ENCODE data around the gene THAP5. TPM values are rescaled to one million over a fixed set of nuclear protein-coding genes. Genes with fewer than 3 reads are reported as not detected.
A peak's percentile ranks its signal among the peaks of the same experiment; 100 is the strongest.

THAP5 gene
- polyA plus RNA-seq, 3 donors = 3.0 to 10.7 (median 9.9) TPM

DNA sequence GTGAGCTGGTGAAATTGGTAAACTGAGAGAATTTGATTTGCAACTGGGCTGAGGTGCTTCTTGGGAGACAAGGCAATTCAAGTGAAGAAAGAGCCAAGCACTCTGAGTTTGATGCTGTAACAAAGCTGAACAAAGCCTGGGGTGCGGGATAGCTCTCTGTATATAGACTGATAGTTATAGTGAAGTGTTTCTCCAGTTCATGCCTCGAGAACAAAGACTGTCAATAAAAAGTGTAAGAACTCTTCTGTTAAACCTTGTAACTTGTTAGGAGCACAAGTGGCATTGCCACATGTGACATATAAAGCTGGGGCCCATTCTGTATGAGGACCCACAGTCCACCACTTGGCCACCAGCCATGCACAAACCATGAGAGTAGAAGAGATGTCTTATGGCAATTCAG, 32.3 kb downstream of the THAP5 start:
- peaks cover 6 to 16% (median 15%) of the 10 kb centered on the region in 7 donors for H3K9me3 Mint-ChIP-seq
- TF ChIP-seq, protein P1, sequence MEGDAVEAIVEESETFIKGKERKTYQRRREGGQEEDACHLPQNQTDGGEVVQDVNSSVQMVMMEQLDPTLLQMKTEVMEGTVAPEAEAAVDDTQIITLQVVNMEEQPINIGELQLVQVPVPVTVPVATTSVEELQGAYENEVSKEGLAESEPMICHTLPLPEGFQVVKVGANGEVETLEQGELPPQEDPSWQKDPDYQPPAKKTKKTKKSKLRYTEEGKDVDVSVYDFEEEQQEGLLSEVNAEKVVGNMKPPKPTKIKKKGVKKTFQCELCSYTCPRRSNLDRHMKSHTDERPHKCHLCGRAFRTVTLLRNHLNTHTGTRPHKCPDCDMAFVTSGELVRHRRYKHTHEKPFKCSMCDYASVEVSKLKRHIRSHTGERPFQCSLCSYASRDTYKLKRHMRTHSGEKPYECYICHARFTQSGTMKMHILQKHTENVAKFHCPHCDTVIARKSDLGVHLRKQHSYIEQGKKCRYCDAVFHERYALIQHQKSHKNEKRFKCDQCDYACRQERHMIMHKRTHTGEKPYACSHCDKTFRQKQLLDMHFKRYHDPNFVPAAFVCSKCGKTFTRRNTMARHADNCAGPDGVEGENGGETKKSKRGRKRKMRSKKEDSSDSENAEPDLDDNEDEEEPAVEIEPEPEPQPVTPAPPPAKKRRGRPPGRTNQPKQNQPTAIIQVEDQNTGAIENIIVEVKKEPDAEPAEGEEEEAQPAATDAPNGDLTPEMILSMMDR (IDR thresholded peaks at IDR 0.05) = no peak

DNA sequence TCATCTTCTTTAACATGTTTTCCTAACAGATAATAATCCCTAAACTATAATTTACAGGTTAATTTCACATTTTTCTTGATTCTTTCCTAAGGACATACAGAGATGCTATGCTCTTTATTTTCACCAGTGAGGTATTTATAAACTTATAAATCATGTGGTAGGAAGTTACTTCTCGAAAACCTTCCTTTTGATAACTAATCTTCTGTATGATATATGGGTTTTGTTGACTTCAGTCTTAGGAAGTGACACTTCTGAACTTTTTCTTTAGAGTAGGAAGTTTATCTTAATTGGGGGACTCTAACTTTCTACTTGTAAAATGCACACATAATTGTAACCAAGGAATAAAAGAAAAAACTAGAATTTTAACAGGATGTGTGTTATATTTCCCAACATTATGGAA, 33.8 kb downstream of the THAP5 start:
- H3K4me2 ChIP-seq (replicated peaks; ENCODE audit: extremely low read depth, low read length, poor library complexity, severe bottlenecking) = no peak overlapping the region
- no peaks in the 10 kb centered on the region for H3K4me1 ChIP-seq (ENCODE audit: control insufficient read depth in 1 of 2, insufficient read depth in 2 of 2, low read length in 2 of 2)
- H2AFZ ChIP-seq (ENCODE audit: insufficient read depth, low read depth, low read length, poor library complexity, severe bottlenecking) = no peak overlapping the region
- H3K4me3 Mint-ChIP-seq = no peak overlapping the region
- H3K27me3 ChIP-seq (ENCODE audit: control insufficient read depth in 2 of 2, insufficient read depth in 2 of 2, low read length in 2 of 2) = no peaks in the 10 kb centered on the region
- no CpG with 5 or more reads among the region's 1 CpG for WGBS (ENCODE audit: insufficient coverage)
- no peak for DNase-seq
- no peaks in the 10 kb centered on the region for H4K20me1 ChIP-seq (ENCODE audit: insufficient read depth, low read length)
- peaks cover 0 to 2% (median 0%) of the 10 kb centered on the region in 3 donors for H3K27me3 Mint-ChIP-seq (ENCODE audit: low read depth in 3 of 3)
- H3K36me3 ChIP-seq (replicated peaks in 1 of 2; ENCODE audit: control insufficient read depth in 1 of 2, insufficient read depth in 2 of 2, low read length in 2 of 2) = no peaks in the 10 kb centered on the region
- H3K27ac ChIP-seq (ENCODE audit: low read depth in 1 of 2, low read length in 2 of 2) = no peak overlapping the region
- peak overlapping the region in 1 of 7 donors; percentile 18 for H3K27ac Mint-ChIP-seq
- TF ChIP-seq, protein P1 (IDR thresholded peaks at IDR 0.05) = no peak
- no peaks in the 10 kb centered on the region for H3K36me3 Mint-ChIP-seq
- H3K9me3 ChIP-seq (replicated peaks in 1 of 2; ENCODE audit: control insufficient read depth in 1 of 2, insufficient read depth in 1 of 2, low read length in 2 of 2) = peaks cover 9 to 12% of the 10 kb centered on the region in 2 donors
- H3K4me3 ChIP-seq (replicated peaks in 1 of 3; ENCODE audit: low read depth in 2 of 3, low read length in 3 of 3) = no peak overlapping the region
- peaks cover 6 to 16% (median 15%) of the 10 kb centered on the region in 7 donors for H3K9me3 Mint-ChIP-seq
- H3K4me1 Mint-ChIP-seq = peaks cover 6% of the 10 kb centered on the region
- no peaks in the 10 kb centered on the region for H3K79me2 ChIP-seq (ENCODE audit: insufficient read depth, low read length)
- intact Hi-C loops (cut with micrococcal nuclease) = no loop called here
- no peak overlapping the region for H3K9ac ChIP-seq (ENCODE audit: insufficient read depth, low read length, poor library complexity, severe bottlenecking)

More for the DNA sequence above, 32.3 kb downstream of the THAP5 start:
- no peaks in the 10 kb centered on the region for H4K20me1 ChIP-seq (ENCODE audit: insufficient read depth, low read length)
- H3K27me3 Mint-ChIP-seq (ENCODE audit: low read depth in 3 of 3) = no peaks in the 10 kb centered on the region
- H3K36me3 Mint-ChIP-seq = no peaks in the 10 kb centered on the region
- no peaks in the 10 kb centered on the region for H3K27me3 ChIP-seq (ENCODE audit: control insufficient read depth in 2 of 2, insufficient read depth in 2 of 2, low read length in 2 of 2)
- peaks cover 9 to 12% of the 10 kb centered on the region in 2 donors for H3K9me3 ChIP-seq (replicated peaks in 1 of 2; ENCODE audit: control insufficient read depth in 1 of 2, insufficient read depth in 1 of 2, low read length in 2 of 2)
- intact Hi-C loops (cut with micrococcal nuclease) = no loop called here
- H3K9ac ChIP-seq (ENCODE audit: insufficient read depth, low read length, poor library complexity, severe bottlenecking) = no peak overlapping the region
- H3K4me3 Mint-ChIP-seq = no peak overlapping the region
- no peaks in the 10 kb centered on the region for H3K4me1 ChIP-seq (ENCODE audit: control insufficient read depth in 1 of 2, insufficient read depth in 2 of 2, low read length in 2 of 2)
- no peaks in the 10 kb centered on the region for H3K79me2 ChIP-seq (ENCODE audit: insufficient read depth, low read length)
- DNase-seq = no peak
- 100% methylated on average over 1 of the region's 2 CpGs for WGBS (ENCODE audit: insufficient coverage)
- H3K4me2 ChIP-seq (replicated peaks; ENCODE audit: extremely low read depth, low read length, poor library complexity, severe bottlenecking) = no peak overlapping the region
- no peaks in the 10 kb centered on the region for H3K36me3 ChIP-seq (replicated peaks in 1 of 2; ENCODE audit: control insufficient read depth in 1 of 2, insufficient read depth in 2 of 2, low read length in 2 of 2)
- peaks cover 6% of the 10 kb centered on the region for H3K4me1 Mint-ChIP-seq
- H2AFZ ChIP-seq (ENCODE audit: insufficient read depth, low read depth, low read length, poor library complexity, severe bottlenecking) = no peak overlapping the region
- H3K4me3 ChIP-seq (replicated peaks in 1 of 3; ENCODE audit: low read depth in 2 of 3, low read length in 3 of 3) = no peak overlapping the region
- H3K27ac Mint-ChIP-seq = peak overlapping the region in 2 of 7 donors; percentile 47 to 56
- H3K27ac ChIP-seq (ENCODE audit: low read depth in 1 of 2, low read length in 2 of 2) = no peak overlapping the region

Data from CD14-positive monocyte (primary cell).